UCSD-AML1 (cell line): ENCODE results near the gene CLIC4.
"Not testable (repeated sequence)": the region's sequence is repeated elsewhere in the genome, so short reads cannot be mapped to it uniquely, and the experiment has no call there.

Experiments used
- DNase-seq: peaks from one replicate; lab custom pipeline; 2025; ENCODE audit not compliant: unreplicated experiment; lab: John Stamatoyannopoulos, UW

The CLIC4 gene

GRCh38 chr1:24769656-24770651, 24.7 kb downstream of the CLIC4 start:
- no peak for DNase-seq

- no peak for DNase-seq
Measured at GRCh38 chr1:24770881-24771280, 25.6 kb downstream of the CLIC4 start.

GRCh38 chr1:24771574-24771973, 26.3 kb downstream of the CLIC4 start:
- DNase-seq: no peak

DNA sequence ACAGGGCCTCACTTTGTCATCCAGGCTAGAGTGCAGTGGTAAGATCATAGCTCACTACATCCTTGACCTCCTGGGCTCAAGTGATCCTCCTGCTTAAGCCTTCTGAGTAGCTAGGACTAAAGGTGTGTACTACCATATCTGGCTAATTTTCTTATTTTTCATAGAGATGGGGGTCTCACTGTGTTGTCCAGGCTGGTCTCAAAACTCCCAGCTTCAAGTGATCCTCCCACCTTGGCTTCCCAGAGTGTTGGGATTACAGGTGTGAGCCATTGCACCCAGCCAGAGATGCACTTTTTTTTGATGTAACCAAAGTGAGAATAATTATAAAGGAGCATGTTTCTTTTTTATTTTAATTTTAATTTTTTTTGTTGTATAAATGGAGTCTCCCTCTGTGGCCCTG, 28.4 kb downstream of the CLIC4 start:
- no peak for DNase-seq

- no peak for DNase-seq
Measured at GRCh38 chr1:24775348-24775747, 30.1 kb downstream of the CLIC4 start.

GRCh38 chr1:24775916-24776315, 30.7 kb downstream of the CLIC4 start:
- DNase-seq: no peak

- DNase-seq: no peak
Measured at GRCh38 chr1:24776821-24777220, 31.6 kb downstream of the CLIC4 start.

DNA sequence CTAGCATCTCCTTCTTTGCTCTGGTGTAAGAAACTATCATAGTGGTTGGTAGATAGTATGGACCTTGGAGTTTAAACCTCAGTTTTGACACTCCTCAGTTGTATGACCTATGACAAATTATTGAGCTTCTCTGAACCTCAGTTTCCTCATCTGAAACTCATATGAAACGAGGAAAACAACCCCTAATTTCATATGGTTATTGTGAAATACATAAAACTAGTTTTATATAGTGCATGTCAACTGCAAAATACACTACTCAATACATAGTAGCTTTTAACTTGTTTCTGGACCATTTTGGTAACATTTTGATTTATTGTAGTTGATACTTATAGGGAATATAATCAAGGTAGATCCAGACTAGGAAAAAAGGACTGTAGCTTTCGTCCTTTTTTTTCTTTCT, 32.9 kb downstream of the CLIC4 start:
- DNase-seq: no peak

DNA sequence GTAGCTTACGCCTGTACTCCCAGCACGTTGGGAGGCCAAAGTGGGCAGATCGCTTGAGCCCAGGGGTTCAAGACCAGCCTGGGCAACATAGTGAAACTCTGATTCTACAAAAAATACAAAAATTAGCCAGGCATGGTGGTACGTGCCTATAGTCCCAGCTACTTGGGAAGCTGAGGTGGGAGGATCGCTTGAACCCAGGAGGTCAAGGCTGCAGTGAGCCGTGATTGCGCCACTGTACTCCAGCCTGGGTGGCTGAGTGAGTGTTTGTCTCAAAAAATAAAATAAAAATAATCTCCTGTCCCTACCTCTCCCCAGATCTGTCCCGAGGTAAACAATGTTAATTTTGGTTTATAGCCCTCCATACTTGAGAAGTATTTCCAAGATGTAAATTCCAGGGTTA, 34.0 kb downstream of the CLIC4 start:
- DNase-seq: not testable (repeated sequence)

- no peak for DNase-seq
Measured at GRCh38 chr1:24779689-24780464, 34.6 kb downstream of the CLIC4 start.

- DNase-seq: not testable (repeated sequence)
Measured at GRCh38 chr1:24780626-24781025, 35.4 kb downstream of the CLIC4 start.

DNA sequence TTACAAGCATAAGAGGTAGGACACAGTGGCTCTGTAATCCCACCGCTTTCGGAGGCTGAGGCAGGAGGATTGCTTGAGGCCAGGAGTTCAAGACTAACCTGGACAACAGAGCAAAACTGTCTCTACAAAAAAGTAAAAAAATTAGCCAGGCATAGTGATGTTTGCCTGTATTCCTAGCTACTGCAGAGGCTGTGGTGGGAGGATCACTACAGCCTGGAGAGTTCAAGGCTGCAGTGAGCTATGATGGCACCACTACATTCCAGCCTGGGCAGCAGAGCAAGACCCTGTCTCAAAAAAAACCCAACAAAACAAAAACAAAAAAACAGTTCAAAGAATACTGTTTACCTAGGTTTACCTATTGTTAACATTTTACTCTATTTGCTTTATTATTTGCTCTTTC, 37.4 kb downstream of the CLIC4 start:
- no peak for DNase-seq

DNA sequence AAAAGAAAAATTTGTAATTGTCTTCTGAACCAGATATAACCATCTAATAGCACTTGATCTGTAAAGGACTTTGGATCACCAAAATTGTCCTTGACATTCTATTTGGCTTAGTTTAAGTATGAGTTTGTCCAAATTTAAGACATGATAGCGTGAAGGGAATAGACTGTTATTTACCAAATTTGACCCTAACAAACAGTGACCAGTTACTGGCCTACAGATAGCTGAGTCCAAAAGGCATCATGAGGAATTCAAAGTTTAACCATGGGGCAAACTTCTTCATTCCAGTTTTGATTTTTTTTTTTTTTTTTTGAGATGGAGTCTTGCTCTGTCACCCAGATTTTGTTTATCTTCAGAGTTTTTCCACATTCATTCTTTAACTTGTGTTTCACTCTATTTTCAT, 38.5 kb downstream of the CLIC4 start:
- no peak for DNase-seq

DNA sequence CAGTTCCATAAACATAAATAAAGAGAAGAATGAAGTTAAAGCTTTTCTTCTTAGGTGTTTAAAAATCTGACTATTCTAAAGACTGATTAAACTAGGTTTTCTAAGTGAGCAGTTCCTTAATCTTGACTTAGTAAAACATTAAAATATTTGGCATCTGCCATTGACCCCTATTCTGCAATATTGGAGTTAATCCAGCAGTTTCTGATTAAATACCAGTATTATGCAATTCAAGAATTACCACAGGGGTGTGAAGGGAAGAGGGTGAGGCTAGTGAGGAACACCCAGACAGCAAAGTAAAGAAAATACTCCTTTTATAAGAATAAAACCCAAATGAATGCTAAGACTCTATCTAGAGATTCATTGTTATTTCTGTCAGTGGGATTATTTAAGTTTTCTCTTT, 40.9 kb downstream of the CLIC4 start:
- no peak for DNase-seq

GRCh38 chr1:24790490-24790889, 45.2 kb downstream of the CLIC4 start:
- DNase-seq: no peak

DNA sequence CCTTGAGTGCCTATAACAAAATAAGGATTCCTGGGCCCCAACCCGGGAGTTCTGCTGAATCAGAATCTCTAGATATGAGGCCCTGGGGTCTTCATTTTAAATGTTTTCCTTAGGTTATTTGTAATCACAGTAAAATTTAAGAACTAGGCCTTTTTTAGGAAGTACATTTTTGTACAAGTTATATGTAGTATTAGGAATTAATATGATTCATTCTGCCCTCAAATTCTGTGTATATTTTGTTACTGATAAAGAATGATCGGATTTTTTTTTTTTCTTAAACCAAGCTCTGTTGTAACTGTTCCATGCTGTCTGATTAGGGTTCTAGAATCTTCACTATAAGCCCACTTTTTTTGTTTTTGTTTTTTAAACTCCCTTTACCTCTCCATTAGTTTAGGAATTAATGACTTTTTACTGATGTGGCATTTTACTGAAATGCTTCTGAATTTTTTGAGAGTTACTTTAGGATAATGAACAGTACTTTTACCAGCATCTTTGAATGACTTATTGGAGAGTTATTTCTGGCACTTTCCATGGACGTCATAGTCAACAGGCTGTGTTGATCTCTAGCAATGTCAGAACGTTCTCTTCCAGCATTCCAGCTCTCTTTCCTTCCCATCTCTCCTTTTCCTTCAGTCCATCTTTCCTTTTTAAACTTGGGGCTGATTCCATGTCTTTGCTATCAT, 48.3 kb downstream of the CLIC4 start:
- no peak for DNase-seq

DNA sequence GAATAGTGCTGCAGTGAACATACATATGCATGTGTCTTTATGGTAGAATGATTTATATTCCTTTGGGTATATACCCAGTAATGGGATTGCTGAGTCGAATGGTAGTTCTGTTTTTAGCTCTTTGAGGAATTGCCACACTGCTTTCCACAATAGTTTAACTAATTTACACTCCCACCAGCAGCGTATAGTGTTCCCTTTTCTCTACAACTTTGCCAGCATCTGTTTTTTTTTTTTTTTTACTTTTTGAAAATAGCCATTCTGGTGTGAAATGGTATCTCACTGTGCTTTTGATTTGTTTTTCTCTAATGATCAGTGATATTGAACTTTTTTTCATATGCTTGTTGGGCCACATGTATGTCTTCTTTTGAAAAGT, 48.9 kb downstream of the CLIC4 start:
- DNase-seq: not testable (repeated sequence)

DNA sequence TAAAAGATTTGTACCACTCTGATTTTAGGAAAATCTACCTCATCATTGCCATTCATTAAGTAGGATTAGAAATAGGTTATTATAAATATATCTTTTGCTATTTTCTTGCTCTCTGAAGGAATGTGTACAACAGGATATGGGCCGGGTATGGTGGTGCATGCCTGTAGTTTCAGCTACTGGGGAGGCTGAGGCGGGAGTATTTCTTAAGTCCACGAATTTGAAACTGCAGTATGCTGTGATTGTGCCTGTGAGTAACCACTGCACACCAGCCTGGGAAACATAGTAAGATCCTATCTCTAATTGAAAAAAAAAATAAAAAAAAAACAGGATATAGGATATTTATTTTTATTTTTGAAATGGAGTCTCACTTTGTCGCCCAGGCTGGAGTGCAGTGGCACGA, 50.0 kb downstream of the CLIC4 start:
- no peak for DNase-seq

GRCh38 chr1:24796524-24796923, 51.3 kb downstream of the CLIC4 start:
- no peak for DNase-seq

- not testable (repeated sequence) for DNase-seq
Measured at GRCh38 chr1:24799242-24799641, 54.0 kb downstream of the CLIC4 start.

DNA sequence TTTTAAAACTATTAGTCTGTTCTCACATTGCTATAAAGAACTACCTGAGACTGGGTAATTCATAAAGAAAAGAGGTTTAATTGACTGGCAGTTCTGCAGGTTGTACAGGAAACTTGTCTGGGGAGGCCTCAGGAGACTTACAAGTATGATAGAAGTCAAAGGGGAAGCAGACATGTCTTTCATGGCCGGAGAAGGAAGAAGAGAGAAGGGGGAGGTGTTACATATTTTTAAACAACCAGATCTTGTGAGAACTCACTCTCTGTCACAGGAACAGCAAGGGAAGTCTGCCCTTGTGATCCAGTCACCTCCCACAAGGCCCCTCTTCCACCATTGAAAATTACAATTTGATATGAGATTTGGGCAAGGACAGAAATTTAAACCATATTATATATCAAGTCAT, 55.9 kb downstream of the CLIC4 start:
- no peak for DNase-seq

- no peak for DNase-seq
Measured at GRCh38 chr1:24803220-24803619, 58.0 kb downstream of the CLIC4 start.
